Stomach (tissue), 4 donors: ENCODE results near the gene TBC1D4.

ENCODE experiments used
- POLR2A ChIP-seq, 4 donors: fragments of 450-650 bp; IDR thresholded peaks; one replicate each; pipeline ENCODE4 v1.6.1; 2016; ENCODE audit warnings: antibody characterized with exemption in 4 of 4, control low read depth in 2 of 4, mild to moderate bottlenecking in 1 of 4, moderate library complexity in 1 of 4
- POLR2AphosphoS5 ChIP-seq, 3 donors: sonication (generic); formaldehyde crosslinking; IDR thresholded peaks; one replicate each; pipeline ENCODE4 v1.6.1; 2016; ENCODE audit warnings: antibody characterized with exemption in 3 of 3
- TF ChIP-seq, protein P1 (sequence below), 7 experiments: fragments of 450-650 bp in 4 of 7; fragments of 200-600 bp in 3 of 7; sonication (generic) in 3 of 7; IDR thresholded peaks; one replicate each; pipeline ENCODE4 v1.5.1; 2016 to 2019; ENCODE audit warnings: antibody characterized with exemption in 7 of 7, control low read depth in 2 of 7, mild to moderate bottlenecking in 1 of 7

DNA sequence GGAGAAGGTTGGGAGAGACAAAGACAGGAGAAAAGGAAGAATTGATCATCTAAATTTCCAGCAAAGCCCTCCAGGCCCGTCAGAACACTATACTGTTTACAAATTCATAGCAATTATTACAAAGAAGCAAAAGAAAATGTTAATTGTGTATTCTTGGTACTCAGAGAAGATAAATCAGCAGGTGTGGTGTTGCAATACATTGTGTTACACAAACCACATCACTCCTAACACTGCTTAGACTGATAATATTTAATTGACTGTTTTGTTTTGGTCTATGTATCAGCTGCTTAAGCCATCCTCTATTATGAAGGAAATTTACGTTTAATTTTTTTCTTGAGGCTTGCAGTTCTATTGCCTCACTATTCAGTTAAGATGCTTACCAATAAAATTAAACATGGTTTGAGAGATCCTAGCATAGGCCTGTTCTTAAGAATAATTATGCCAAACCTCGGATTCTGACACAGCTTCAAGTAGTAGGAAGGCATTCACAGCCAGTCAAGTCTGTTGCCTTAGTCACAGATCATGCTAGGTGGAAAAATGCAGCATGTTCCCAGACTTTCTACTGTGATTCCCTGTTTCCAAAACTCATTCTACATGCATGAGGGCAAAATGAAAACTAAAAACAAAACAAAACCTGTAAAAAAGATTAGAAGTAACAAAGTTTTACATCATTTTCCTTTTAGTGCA is 129.2 kb downstream of the TBC1D4 start:
- TF ChIP-seq, protein P1, sequence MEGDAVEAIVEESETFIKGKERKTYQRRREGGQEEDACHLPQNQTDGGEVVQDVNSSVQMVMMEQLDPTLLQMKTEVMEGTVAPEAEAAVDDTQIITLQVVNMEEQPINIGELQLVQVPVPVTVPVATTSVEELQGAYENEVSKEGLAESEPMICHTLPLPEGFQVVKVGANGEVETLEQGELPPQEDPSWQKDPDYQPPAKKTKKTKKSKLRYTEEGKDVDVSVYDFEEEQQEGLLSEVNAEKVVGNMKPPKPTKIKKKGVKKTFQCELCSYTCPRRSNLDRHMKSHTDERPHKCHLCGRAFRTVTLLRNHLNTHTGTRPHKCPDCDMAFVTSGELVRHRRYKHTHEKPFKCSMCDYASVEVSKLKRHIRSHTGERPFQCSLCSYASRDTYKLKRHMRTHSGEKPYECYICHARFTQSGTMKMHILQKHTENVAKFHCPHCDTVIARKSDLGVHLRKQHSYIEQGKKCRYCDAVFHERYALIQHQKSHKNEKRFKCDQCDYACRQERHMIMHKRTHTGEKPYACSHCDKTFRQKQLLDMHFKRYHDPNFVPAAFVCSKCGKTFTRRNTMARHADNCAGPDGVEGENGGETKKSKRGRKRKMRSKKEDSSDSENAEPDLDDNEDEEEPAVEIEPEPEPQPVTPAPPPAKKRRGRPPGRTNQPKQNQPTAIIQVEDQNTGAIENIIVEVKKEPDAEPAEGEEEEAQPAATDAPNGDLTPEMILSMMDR (IDR thresholded peaks at IDR 0.05) = no peak
- TF ChIP-seq POLR2AphosphoS5 (IDR thresholded peaks at IDR 0.05) = no peak
- no peak for TF ChIP-seq POLR2A (IDR thresholded peaks at IDR 0.05)
